ENCODE measurements around the gene SERPINA5.

The SERPINA5 gene

GRCh38 chr14:94570002-94570400, 11.2 kb upstream of the SERPINA5 start:
- in situ Hi-C loops (cut with MboI; ENCODE audit: low pct_unique_long_range_greater_than_20kb, low sequenced_read_pairs, unreplicated experiment) = no loop called here
- TF ChIP-seq, protein P1, sequence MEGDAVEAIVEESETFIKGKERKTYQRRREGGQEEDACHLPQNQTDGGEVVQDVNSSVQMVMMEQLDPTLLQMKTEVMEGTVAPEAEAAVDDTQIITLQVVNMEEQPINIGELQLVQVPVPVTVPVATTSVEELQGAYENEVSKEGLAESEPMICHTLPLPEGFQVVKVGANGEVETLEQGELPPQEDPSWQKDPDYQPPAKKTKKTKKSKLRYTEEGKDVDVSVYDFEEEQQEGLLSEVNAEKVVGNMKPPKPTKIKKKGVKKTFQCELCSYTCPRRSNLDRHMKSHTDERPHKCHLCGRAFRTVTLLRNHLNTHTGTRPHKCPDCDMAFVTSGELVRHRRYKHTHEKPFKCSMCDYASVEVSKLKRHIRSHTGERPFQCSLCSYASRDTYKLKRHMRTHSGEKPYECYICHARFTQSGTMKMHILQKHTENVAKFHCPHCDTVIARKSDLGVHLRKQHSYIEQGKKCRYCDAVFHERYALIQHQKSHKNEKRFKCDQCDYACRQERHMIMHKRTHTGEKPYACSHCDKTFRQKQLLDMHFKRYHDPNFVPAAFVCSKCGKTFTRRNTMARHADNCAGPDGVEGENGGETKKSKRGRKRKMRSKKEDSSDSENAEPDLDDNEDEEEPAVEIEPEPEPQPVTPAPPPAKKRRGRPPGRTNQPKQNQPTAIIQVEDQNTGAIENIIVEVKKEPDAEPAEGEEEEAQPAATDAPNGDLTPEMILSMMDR (IDR thresholded peaks at IDR 0.05; ENCODE audit: extremely low read depth, insufficient read depth, missing control alignments) = no peak
- no peak for DNase-seq (ENCODE audit: low spot score)

- no peak for DNase-seq (ENCODE audit: low spot score)
- TF ChIP-seq, protein P1 (IDR thresholded peaks at IDR 0.05; ENCODE audit: extremely low read depth, insufficient read depth, missing control alignments) = no peak
- in situ Hi-C loops (cut with MboI; ENCODE audit: low pct_unique_long_range_greater_than_20kb, low sequenced_read_pairs, unreplicated experiment) = no loop called here
Measured at GRCh38 chr14:94570440-94570839, 10.8 kb upstream of the SERPINA5 start.

DNA sequence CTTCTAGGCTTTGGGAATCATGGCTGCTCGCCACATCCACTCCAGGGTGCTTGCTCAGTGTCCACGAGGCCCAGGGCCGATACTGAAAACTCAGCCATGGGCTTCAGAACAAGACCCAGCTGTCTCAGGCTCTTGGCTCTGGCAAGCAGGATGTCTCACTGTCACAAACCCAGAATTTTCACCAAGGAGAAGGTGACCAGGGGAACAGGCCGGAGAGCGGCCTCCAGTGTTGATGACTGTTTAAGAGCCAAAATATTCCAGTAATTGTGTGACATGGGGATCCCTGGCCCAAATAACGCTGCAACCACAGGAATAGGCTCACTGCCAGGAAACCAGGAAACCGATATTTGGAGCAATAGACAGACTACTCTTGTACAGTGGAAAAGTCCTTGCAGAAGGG, 9.8 kb upstream of the SERPINA5 start:
- TF ChIP-seq, protein P1 (IDR thresholded peaks at IDR 0.05; ENCODE audit: extremely low read depth, insufficient read depth, missing control alignments) = no peak
- in situ Hi-C loops (cut with MboI; ENCODE audit: low pct_unique_long_range_greater_than_20kb, low sequenced_read_pairs, unreplicated experiment) = no loop called here
- no peak for DNase-seq (ENCODE audit: low spot score)

DNA sequence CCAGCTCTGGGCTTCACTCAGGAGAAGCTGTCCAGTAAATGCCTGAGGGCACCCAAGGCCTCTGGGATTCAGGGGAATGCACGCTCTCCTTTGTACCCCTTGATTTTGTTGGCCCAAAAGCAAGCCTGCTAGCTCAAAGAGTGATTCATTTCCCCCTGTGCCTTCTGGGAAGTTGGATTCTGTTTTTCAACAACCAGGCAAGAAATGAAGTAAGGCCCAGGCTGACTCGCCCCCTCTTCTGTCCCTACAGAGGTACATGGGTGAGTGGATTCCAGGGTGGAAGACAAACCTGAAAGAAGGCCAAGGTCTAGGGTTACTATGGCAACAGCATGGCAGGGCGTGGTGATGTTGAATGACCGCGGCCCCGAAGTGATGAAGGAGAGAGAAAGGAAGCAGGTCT, 9.3 kb upstream of the SERPINA5 start:
- in situ Hi-C loops (cut with MboI; ENCODE audit: low pct_unique_long_range_greater_than_20kb, low sequenced_read_pairs, unreplicated experiment) = no loop called here
- DNase-seq (ENCODE audit: low spot score) = no peak
- TF ChIP-seq, protein P1 (IDR thresholded peaks at IDR 0.05; ENCODE audit: extremely low read depth, insufficient read depth, missing control alignments) = no peak

DNA sequence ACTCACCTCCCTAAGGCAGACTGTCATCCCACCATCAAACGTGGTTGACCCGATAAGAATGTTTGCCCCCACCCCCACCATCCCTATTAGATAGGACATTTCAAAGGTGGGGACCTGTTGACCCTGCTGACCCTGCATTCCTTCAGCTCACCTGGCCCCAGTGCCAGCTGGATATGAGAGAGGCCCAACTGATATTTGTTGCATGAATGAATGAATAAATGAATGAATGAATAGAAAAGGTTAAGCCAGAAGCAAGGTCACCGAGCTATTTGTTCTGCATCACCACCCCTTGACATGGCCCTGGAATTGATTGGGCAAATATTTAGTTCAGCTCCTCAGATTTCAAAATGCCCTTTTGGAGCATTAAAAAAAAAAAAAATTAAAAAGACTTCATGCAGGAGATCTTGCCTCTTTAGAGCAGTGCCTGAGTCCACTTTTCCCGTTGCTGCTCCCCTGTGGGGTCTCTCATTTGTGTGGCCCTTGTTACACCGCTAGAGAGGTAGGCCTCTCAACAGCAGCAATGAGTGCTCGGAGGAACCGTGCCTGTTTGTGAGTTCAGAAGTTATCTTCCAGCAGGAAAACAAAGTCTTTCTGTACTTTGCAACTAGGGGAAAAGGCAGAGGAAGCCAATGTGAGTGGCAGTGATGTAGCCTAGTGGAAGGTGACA, 8.5 kb upstream of the SERPINA5 start:
- DNase-seq (ENCODE audit: low spot score) = no peak
- TF ChIP-seq, protein P1 (IDR thresholded peaks at IDR 0.05; ENCODE audit: extremely low read depth, insufficient read depth, missing control alignments) = no peak

GRCh38 chr14:94573475-94574277, 7.5 kb upstream of the SERPINA5 start:
- in situ Hi-C loops (cut with MboI; ENCODE audit: low pct_unique_long_range_greater_than_20kb, low sequenced_read_pairs, unreplicated experiment) = no loop called here
- TF ChIP-seq, protein P1 (IDR thresholded peaks at IDR 0.05; ENCODE audit: extremely low read depth, insufficient read depth, missing control alignments) = no peak
- no peak for DNase-seq (ENCODE audit: low spot score)

More for the DNA sequence above, 8.5 kb upstream of the SERPINA5 start:
- in situ Hi-C loops (cut with MboI; ENCODE audit: low pct_unique_long_range_greater_than_20kb, low sequenced_read_pairs, unreplicated experiment) = no loop called here

Data from GM13977 (cell line).